K562 (cell line): ENCODE data around the gene ANKRD1. TPM values are rescaled to one million over a fixed set of nuclear protein-coding genes. Genes with fewer than 3 reads are reported as not detected.

Source experiments
- ATAC-seq: fragments of 200-7000 bp; cut with Tn5 transposase; 3 replicates; pipeline ENCODE4 v1.9.1; 2020; ENCODE audit warnings: moderate library complexity
- BruUV-seq: library from RNA; stranded (reverse); fragments of 400-500 nt; replicated peaks from 2 replicates; lab custom pipeline; 2021; lab: Mats Ljungman, UMichigan
- CTCF ChIA-PET: fragments of 300-600 bp; formaldehyde crosslinking; extraction: SDS; loops from one replicate; lab custom pipeline; 2021; ENCODE audit warnings: low intra/inter-chr PET ratio; lab: Yijun Ruan, JAX
- POLR2A ChIA-PET: fragments of 300-600, 350-650 bp; sonication (Branson Sonifier 250); formaldehyde crosslinking; extraction: SDS; loops from one replicate; lab custom pipeline; 2021; ENCODE audit warnings: antibody characterized with exemption, inconsistent platforms; lab: Yijun Ruan, JAX
- DNase-seq, 4 experiments: peaks; one replicate each; pipeline versions ENCODE4 v3.0.0 to v3.0.0-alpha.2; 2011 to 2018; ENCODE audit warnings: low spot score in 3 of 4, mixed read lengths in 3 of 4; ENCODE audit errors: extremely low read depth in 1 of 4
- FAIRE-seq: peaks from 2 replicates; lab custom pipeline; 2011; peaks lifted over from hg19 to GRCh38; lab: Jason Lieb, UNC
- H2AFZ ChIP-seq: 2 replicates; pipeline ENCODE4 v1.6.0; 2011; ENCODE audit warnings: low read depth, low read length, control low read depth, inconsistent platforms
- H3K27ac ChIP-seq: fragments of 200-600 bp; 3 replicates; pipeline ENCODE4 v1.8.0; 2011; ENCODE audit warnings: low read depth, mild to moderate bottlenecking, control low read depth, inconsistent platforms, low read length, moderate library complexity, mixed read lengths; ENCODE audit errors: extremely low read depth
- H3K27me3 ChIP-seq, 2 experiments: fragments of 300-600 bp in 1 of 2; 2 replicates in 1 of 2; 3 replicates in 1 of 2; pipeline versions ENCODE4 v1.6.0 to v1.8.0; 2011; ENCODE audit warnings: inconsistent platforms in 2 of 2, low read length in 2 of 2, mild to moderate bottlenecking in 1 of 2, mixed read lengths in 1 of 2, moderate library complexity in 1 of 2; ENCODE audit not compliant: control insufficient read depth in 2 of 2, insufficient read depth in 2 of 2
- H3K36me3 ChIP-seq: fragments of 300-600 bp; 3 replicates; pipeline ENCODE4 v1.8.0; 2011; ENCODE audit warnings: mild to moderate bottlenecking, low read length, inconsistent platforms; ENCODE audit not compliant: control insufficient read depth, insufficient read depth
- H3K4me1 ChIP-seq, 2 experiments: fragments of 200-600 bp in 1 of 2; replicated peaks in 1 of 2; 2 replicates in 1 of 2; 3 replicates in 1 of 2; pipeline versions ENCODE4 v1.5.1 to v1.8.0; 2011; ENCODE audit warnings: inconsistent platforms in 2 of 2, low read length in 2 of 2, mild to moderate bottlenecking in 1 of 2, mixed read lengths in 1 of 2, moderate library complexity in 1 of 2; ENCODE audit not compliant: control insufficient read depth in 2 of 2, insufficient read depth in 2 of 2
- H3K4me2 ChIP-seq: 2 replicates; pipeline ENCODE4 v1.6.1; 2011; ENCODE audit warnings: low read length, control low read depth, inconsistent platforms, mixed read lengths; ENCODE audit not compliant: insufficient read depth
- H3K4me3 ChIP-seq: fragments of 200-600 bp; sonication (generic), shearing (Covaris generic); 2 replicates; pipeline ENCODE4 v1.5.1; 2016; ENCODE audit warnings: control low read depth, inconsistent platforms
- H3K79me2 ChIP-seq: fragments of 200-600 bp; 3 replicates; pipeline ENCODE4 v1.8.0; 2011; ENCODE audit warnings: low read length, inconsistent platforms; ENCODE audit not compliant: control insufficient read depth, insufficient read depth
- H3K9ac ChIP-seq, 2 experiments: 2 replicates each; pipeline versions ENCODE4 v1.6.0 to v1.6.1; 2011; ENCODE audit warnings: low read depth in 2 of 2, low read length in 2 of 2, control low read depth in 1 of 2, inconsistent platforms in 1 of 2, mild to moderate bottlenecking in 1 of 2, mixed read lengths in 1 of 2; ENCODE audit not compliant: insufficient read depth in 1 of 2
- H3K9me1 ChIP-seq: one replicate; pipeline ENCODE4 v1.6.0; 2011; ENCODE audit warnings: inconsistent platforms, mild to moderate bottlenecking, low read length, moderate library complexity; ENCODE audit not compliant: control insufficient read depth, insufficient read depth
- H3K9me3 ChIP-seq: replicated peaks from 2 replicates; pipeline ENCODE4 v1.5.1; 2011; ENCODE audit warnings: low read depth, low read length, inconsistent platforms; ENCODE audit not compliant: control insufficient read depth, insufficient read depth
- H4K20me1 ChIP-seq: replicated peaks from 2 replicates; pipeline ENCODE4 v1.6.1; 2011; ENCODE audit warnings: low read length, inconsistent platforms, mixed read lengths; ENCODE audit not compliant: control insufficient read depth, insufficient read depth
- PTBP1 ChIP-seq: fragments of 200-400 bp; formaldehyde crosslinking; IDR thresholded peaks from 2 replicates; pipeline ENCODE4 v1.6.1; 2017; ENCODE audit warnings: low read depth, low read length
- RAD21 ChIP-seq, 2 experiments: fragments of 250-450 bp in 1 of 2; fragments of 450-650 bp in 1 of 2; sonication (Bioruptor Pico) in 1 of 2; formaldehyde crosslinking in 1 of 2; IDR thresholded peaks in 1 of 2; conservative IDR thresholded peaks in 1 of 2; 2 replicates each; pipeline versions ENCODE4 v1.4.0 to v1.8.0; 2020 to 2022; ENCODE audit warnings: mild to moderate bottlenecking in 2 of 2, moderate library complexity in 1 of 2
- ZKSCAN3 ChIP-seq: fragments of 250-450 bp; sonication (Bioruptor Pico); IDR thresholded peaks from 2 replicates; pipeline ENCODE4 v1.4.0; 2020
- ZNF174 ChIP-seq: fragments of 250-450 bp; sonication (Bioruptor Pico); IDR thresholded peaks from 2 replicates; pipeline ENCODE4 v1.4.0; 2020; ENCODE audit warnings: mild to moderate bottlenecking
- WGBS: fragments of 100-300 bp; shearing (Covaris generic); methylation state at CpG from one replicate; pipeline ENCODE4 v1.1.6; 2016; ENCODE audit warnings: low coverage, mixed read lengths; ENCODE audit not compliant: insufficient coverage; ENCODE audit errors: missing lambda C conversion rate; 5-methylcytosine and 5-hydroxymethylcytosine counted together
- in situ Hi-C: fragments of 300-500 bp; cut with MboI; formaldehyde crosslinking; loops from 4 replicates; pipeline ENCODE4 v1.15.0; 2018; ENCODE audit warnings: inconsistent platforms, mixed read lengths
- intact Hi-C: fragments of 100-400 bp; cut with micrococcal nuclease; formaldehyde crosslinking; loops from 2 replicates; pipeline ENCODE4 v1.14.2; 2022
- polyA plus RNA-seq, 8 experiments: library from polyadenylated mRNA; depleted of rRNA in 4 of 8; stranded (reverse) in 5 of 8; unstranded in 3 of 8; fragments of >200 nt; fragmentation: Nextera tagmentation in 2 of 8; fragmentation: Illumina TruSeq in 1 of 8; extraction: Ambion mirVana in 2 of 8; extraction: Trizol in 1 of 8; gene quantifications; 2 replicates each; pipeline versions ENCODE4 v1.2.1 to v1.2.3, GENCODE V29; 2011 to 2014; ENCODE audit warnings: inconsistent platforms in 1 of 8, missing spikeins in 1 of 8
- total RNA-seq, 7 experiments: library from RNA; depleted of rRNA in 6 of 7; stranded (reverse); fragments of >200 nt in 6 of 7; fragmentation: Illumina TruSeq in 2 of 7; extraction: Trizol in 2 of 7; gene quantifications; 2 replicates each; pipeline versions ENCODE4 v1.2.1 to v1.2.3, GENCODE V29; 2011 to 2021; ENCODE audit warnings: low replicate concordance in 1 of 7
- TF ChIP-seq, protein P1 (sequence below): sonication (generic); formaldehyde crosslinking; IDR thresholded peaks from 2 replicates; pipeline ENCODE4 v1.8.0; 2022; ENCODE audit warnings: mild to moderate bottlenecking, missing genetic modification reagents
- TF ChIP-seq, protein P2 (sequence below): sonication (generic); formaldehyde crosslinking; IDR thresholded peaks from 2 replicates; pipeline ENCODE4 v1.8.1; 2022; ENCODE audit warnings: missing genetic modification reagents

The ANKRD1 gene
- total and polyA plus RNA-seq, 9 of the 15 experiments (the other 6 are each of a cell fraction or from before 2014, with no cell fraction given), result not detected

DNA sequence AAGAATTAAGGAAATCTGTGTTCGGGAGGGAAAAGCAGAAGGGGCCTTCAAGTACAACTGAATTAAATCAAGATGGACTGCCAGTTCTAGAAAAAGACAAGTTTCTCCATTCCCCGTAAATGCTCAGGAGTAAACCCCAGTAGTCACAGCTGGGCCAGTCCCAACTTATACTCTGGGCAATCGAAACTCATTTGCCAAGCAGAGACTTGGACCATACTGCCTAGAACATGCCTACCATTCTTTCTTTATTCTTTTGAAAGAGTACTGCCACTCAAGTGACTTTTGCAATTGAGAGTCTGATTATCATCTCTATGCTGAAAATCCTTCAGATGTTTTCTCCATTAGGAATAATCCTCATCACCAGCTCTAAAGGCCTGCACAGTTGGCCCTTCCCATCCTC lies 27.7 kb downstream of the ANKRD1 start:
- H2AFZ ChIP-seq, result no peak overlapping the region
- in situ Hi-C loops (no loop called here), intact Hi-C loops (no loop called here)
- no peaks in the 10 kb centered on the region for H4K20me1 ChIP-seq
- POLR2A ChIA-PET, result no interaction called here
- H3K4me1 ChIP-seq, result no peaks in the 10 kb centered on the region
- no peak overlapping the region for H3K9ac ChIP-seq
- ATAC-seq, result no peak
- no peak overlapping the region for H3K4me2 ChIP-seq
- peaks cover 75% of the 10 kb centered on the region for H3K36me3 ChIP-seq
- no peaks in the 10 kb centered on the region for H3K79me2 ChIP-seq
- CTCF ChIA-PET, result no interaction called here
- H3K4me3 ChIP-seq, result no peak overlapping the region
- H3K9me1 ChIP-seq, result no peaks in the 10 kb centered on the region
- no peaks in the 10 kb centered on the region for H3K27me3 ChIP-seq
- H3K27ac ChIP-seq, result no peak overlapping the region
- BruUV-seq, result no TSS peak
- no peak for DNase-seq
- FAIRE-seq, result no peak
- 93% methylated on average over 3 of the region's 3 CpGs for WGBS
- H3K9me3 ChIP-seq, result no peaks in the 10 kb centered on the region
- TF ChIP-seq, protein P1, sequence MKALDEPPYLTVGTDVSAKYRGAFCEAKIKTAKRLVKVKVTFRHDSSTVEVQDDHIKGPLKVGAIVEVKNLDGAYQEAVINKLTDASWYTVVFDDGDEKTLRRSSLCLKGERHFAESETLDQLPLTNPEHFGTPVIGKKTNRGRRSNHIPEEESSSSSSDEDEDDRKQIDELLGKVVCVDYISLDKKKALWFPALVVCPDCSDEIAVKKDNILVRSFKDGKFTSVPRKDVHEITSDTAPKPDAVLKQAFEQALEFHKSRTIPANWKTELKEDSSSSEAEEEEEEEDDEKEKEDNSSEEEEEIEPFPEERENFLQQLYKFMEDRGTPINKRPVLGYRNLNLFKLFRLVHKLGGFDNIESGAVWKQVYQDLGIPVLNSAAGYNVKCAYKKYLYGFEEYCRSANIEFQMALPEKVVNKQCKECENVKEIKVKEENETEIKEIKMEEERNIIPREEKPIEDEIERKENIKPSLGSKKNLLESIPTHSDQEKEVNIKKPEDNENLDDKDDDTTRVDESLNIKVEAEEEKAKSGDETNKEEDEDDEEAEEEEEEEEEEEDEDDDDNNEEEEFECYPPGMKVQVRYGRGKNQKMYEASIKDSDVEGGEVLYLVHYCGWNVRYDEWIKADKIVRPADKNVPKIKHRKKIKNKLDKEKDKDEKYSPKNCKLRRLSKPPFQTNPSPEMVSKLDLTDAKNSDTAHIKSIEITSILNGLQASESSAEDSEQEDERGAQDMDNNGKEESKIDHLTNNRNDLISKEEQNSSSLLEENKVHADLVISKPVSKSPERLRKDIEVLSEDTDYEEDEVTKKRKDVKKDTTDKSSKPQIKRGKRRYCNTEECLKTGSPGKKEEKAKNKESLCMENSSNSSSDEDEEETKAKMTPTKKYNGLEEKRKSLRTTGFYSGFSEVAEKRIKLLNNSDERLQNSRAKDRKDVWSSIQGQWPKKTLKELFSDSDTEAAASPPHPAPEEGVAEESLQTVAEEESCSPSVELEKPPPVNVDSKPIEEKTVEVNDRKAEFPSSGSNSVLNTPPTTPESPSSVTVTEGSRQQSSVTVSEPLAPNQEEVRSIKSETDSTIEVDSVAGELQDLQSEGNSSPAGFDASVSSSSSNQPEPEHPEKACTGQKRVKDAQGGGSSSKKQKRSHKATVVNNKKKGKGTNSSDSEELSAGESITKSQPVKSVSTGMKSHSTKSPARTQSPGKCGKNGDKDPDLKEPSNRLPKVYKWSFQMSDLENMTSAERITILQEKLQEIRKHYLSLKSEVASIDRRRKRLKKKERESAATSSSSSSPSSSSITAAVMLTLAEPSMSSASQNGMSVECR, result no peak
- TF ChIP-seq, protein P2, sequence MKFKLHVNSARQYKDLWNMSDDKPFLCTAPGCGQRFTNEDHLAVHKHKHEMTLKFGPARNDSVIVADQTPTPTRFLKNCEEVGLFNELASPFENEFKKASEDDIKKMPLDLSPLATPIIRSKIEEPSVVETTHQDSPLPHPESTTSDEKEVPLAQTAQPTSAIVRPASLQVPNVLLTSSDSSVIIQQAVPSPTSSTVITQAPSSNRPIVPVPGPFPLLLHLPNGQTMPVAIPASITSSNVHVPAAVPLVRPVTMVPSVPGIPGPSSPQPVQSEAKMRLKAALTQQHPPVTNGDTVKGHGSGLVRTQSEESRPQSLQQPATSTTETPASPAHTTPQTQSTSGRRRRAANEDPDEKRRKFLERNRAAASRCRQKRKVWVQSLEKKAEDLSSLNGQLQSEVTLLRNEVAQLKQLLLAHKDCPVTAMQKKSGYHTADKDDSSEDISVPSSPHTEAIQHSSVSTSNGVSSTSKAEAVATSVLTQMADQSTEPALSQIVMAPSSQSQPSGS (CRISPR knock-in tag), result no peak
- no peak for TF ChIP-seq RAD21 (CRISPR knock-in tag; conservative IDR thresholded peaks at IDR 0.05 in 1 of 2, IDR thresholded peaks at IDR 0.05 in 1 of 2)
- no peak for TF ChIP-seq ZNF174 (CRISPR knock-in tag)
- no peak for TF ChIP-seq PTBP1
- TF ChIP-seq ZKSCAN3, result no peak
